ENCODE data around the gene CHID1. TPM values are rescaled to one million over a fixed set of nuclear protein-coding genes. Genes with fewer than 3 reads are reported as not detected.

The CHID1 gene
- total and polyA plus RNA-seq, 2 donors (not counting 1 experiment from before 2014, with no cell fraction given): 54.3 to 68.4 TPM

DNA sequence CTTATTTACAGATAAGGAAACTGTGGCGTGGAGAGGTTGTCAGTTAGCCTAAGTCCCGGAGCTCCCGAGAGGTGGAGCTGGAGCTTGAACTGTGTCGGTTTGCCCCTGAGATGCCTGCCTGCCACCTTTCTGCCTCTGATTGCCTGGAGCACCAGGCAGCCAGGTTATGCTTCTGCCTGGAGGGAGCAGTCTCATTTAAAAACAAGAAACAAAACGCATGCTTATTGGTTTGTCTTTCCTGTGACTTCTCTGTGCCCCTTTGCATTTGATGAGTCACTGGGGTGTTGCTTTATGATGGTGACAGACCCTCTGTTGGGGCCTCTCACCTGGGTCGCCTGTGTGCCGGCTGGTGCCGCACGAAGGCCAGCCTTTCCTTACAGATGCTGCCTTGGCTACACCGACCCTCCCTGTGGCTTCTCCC, 27.2 kb upstream of the CHID1 start:
- Histone ChIP-seq H3K9ac (ENCODE audit: insufficient read depth, low read length) (no peak overlapping the region), H3K4me3 (replicated peaks in 1 of 4; ENCODE audit: control extremely low read depth in 1 of 4, insufficient read depth in 1 of 4, low read depth in 3 of 4, low read length in 4 of 4) (no peak overlapping the region), H3K4me1 (ENCODE audit: control insufficient read depth, extremely low read depth, insufficient read depth, low read length) (no peaks in the 10 kb centered on the region), H3K4me2 (ENCODE audit: extremely low read depth, insufficient read depth, low read length) (no peak overlapping the region), H2AFZ (ENCODE audit: low read length) (no peak overlapping the region), H3K9me3 (ENCODE audit: control insufficient read depth, insufficient read depth, low read depth, low read length) (no peaks in the 10 kb centered on the region), H4K20me1 (ENCODE audit: control insufficient read depth, extremely low read depth, insufficient read depth, low read length) (no peaks in the 10 kb centered on the region), H3K27me3 (ENCODE audit: control insufficient read depth, insufficient read depth, low read length) (no peaks in the 10 kb centered on the region), H3K27ac (ENCODE audit: insufficient read depth, low read length) (no peak overlapping the region), H3K79me2 (ENCODE audit: control insufficient read depth, insufficient read depth, low read length) (peaks cover 47% of the 10 kb centered on the region), H3K36me3 (ENCODE audit: control insufficient read depth, insufficient read depth, low read length) (no peaks in the 10 kb centered on the region)
- DNase-seq (ENCODE audit: low read depth in 2 of 2): no peak
- no peak for TF ChIP-seq EZH2 (IDR thresholded peaks at IDR 0.05; ENCODE audit: low read length, missing control alignments)
- TF ChIP-seq, protein P1, sequence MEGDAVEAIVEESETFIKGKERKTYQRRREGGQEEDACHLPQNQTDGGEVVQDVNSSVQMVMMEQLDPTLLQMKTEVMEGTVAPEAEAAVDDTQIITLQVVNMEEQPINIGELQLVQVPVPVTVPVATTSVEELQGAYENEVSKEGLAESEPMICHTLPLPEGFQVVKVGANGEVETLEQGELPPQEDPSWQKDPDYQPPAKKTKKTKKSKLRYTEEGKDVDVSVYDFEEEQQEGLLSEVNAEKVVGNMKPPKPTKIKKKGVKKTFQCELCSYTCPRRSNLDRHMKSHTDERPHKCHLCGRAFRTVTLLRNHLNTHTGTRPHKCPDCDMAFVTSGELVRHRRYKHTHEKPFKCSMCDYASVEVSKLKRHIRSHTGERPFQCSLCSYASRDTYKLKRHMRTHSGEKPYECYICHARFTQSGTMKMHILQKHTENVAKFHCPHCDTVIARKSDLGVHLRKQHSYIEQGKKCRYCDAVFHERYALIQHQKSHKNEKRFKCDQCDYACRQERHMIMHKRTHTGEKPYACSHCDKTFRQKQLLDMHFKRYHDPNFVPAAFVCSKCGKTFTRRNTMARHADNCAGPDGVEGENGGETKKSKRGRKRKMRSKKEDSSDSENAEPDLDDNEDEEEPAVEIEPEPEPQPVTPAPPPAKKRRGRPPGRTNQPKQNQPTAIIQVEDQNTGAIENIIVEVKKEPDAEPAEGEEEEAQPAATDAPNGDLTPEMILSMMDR (conservative IDR thresholded peaks at IDR 0.05 in 1 of 2, IDR thresholded peaks at IDR 0.05 in 1 of 2; ENCODE audit: low read depth in 1 of 2, low read length in 2 of 2): no peak

DNA sequence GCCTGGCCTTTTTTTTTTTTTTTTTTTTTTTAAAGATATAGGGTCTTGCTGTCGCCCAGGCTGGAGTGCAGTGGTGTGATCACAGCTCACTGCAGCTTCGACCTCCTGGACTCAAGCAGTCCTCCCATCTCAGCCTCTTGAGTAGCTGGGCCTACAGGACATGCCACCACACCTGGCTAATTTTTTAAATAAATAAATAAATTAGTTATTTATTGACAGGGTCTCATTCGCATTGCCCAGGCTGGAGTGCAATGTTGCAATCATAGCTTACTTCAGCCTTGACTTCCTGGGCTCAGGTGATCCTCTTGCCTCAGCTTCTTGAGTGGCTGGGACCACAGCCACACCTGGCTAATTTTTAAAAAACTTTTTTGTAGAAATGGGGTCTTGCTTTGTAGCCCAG, 25.6 kb upstream of the CHID1 start:
- no peak for DNase-seq (ENCODE audit: low read depth in 2 of 2)
- no peak overlapping the region for H2AFZ ChIP-seq (ENCODE audit: low read length)
- TF ChIP-seq EZH2 (IDR thresholded peaks at IDR 0.05; ENCODE audit: low read length, missing control alignments): no peak
- TF ChIP-seq, protein P1 (conservative IDR thresholded peaks at IDR 0.05 in 1 of 2, IDR thresholded peaks at IDR 0.05 in 1 of 2; ENCODE audit: low read depth in 1 of 2, low read length in 2 of 2): no peak
- no peaks in the 10 kb centered on the region for H4K20me1 ChIP-seq (ENCODE audit: control insufficient read depth, extremely low read depth, insufficient read depth, low read length)
- H3K9ac ChIP-seq (ENCODE audit: insufficient read depth, low read length): no peak overlapping the region
- H3K4me2 ChIP-seq (ENCODE audit: extremely low read depth, insufficient read depth, low read length): no peak overlapping the region
- H3K27ac ChIP-seq (ENCODE audit: insufficient read depth, low read length): no peak overlapping the region
- H3K27me3 ChIP-seq (ENCODE audit: control insufficient read depth, insufficient read depth, low read length): no peaks in the 10 kb centered on the region
- H3K4me3 ChIP-seq (replicated peaks in 1 of 4; ENCODE audit: control extremely low read depth in 1 of 4, insufficient read depth in 1 of 4, low read depth in 3 of 4, low read length in 4 of 4): no peak overlapping the region
- H3K9me3 ChIP-seq (ENCODE audit: control insufficient read depth, insufficient read depth, low read depth, low read length): no peaks in the 10 kb centered on the region
- no peaks in the 10 kb centered on the region for H3K36me3 ChIP-seq (ENCODE audit: control insufficient read depth, insufficient read depth, low read length)
- peaks cover 51% of the 10 kb centered on the region for H3K79me2 ChIP-seq (ENCODE audit: control insufficient read depth, insufficient read depth, low read length)
- H3K4me1 ChIP-seq (ENCODE audit: control insufficient read depth, extremely low read depth, insufficient read depth, low read length): no peaks in the 10 kb centered on the region

DNA sequence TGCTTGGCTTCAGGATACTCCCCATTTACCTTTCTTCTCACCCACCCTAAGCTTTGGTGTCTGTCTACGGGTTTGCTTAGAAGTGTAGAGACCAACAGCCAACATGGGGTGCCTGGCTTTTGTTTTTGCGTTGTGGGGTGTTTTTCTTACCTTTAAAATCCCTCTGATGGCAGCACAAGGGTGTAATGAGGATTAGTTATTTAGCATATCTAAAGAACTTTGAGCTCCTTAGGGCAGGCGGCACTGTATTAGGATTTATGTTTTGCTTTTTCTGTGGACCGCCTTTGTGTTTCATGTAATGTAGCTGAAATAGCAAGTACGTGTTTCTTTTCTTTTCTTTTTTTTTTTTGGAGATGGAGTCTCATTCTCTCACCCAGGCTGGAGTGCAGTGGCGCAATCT, 23.9 kb upstream of the CHID1 start:
- DNase-seq (ENCODE audit: low read depth in 2 of 2): no peak
- TF ChIP-seq, protein P1 (conservative IDR thresholded peaks at IDR 0.05 in 1 of 2, IDR thresholded peaks at IDR 0.05 in 1 of 2; ENCODE audit: low read depth in 1 of 2, low read length in 2 of 2): no peak
- TF ChIP-seq EZH2 (IDR thresholded peaks at IDR 0.05; ENCODE audit: low read length, missing control alignments): no peak
- peaks cover 52% of the 10 kb centered on the region for H3K79me2 ChIP-seq (ENCODE audit: control insufficient read depth, insufficient read depth, low read length)
- no peaks in the 10 kb centered on the region for H3K4me1 ChIP-seq (ENCODE audit: control insufficient read depth, extremely low read depth, insufficient read depth, low read length)
- no peaks in the 10 kb centered on the region for H3K9me3 ChIP-seq (ENCODE audit: control insufficient read depth, insufficient read depth, low read depth, low read length)
- no peak overlapping the region for H2AFZ ChIP-seq (ENCODE audit: low read length)
- H3K4me3 ChIP-seq (replicated peaks in 1 of 4; ENCODE audit: control extremely low read depth in 1 of 4, insufficient read depth in 1 of 4, low read depth in 3 of 4, low read length in 4 of 4): no peak overlapping the region
- no peaks in the 10 kb centered on the region for H3K27me3 ChIP-seq (ENCODE audit: control insufficient read depth, insufficient read depth, low read length)
- H4K20me1 ChIP-seq (ENCODE audit: control insufficient read depth, extremely low read depth, insufficient read depth, low read length): no peaks in the 10 kb centered on the region
- no peaks in the 10 kb centered on the region for H3K36me3 ChIP-seq (ENCODE audit: control insufficient read depth, insufficient read depth, low read length)
- no peak overlapping the region for H3K9ac ChIP-seq (ENCODE audit: insufficient read depth, low read length)
- H3K27ac ChIP-seq (ENCODE audit: insufficient read depth, low read length): no peak overlapping the region
- H3K4me2 ChIP-seq (ENCODE audit: extremely low read depth, insufficient read depth, low read length): no peak overlapping the region
